ENCODE results near the gene CTTNBP2. TPM values are rescaled to one million over a fixed set of nuclear protein-coding genes. Genes with fewer than 3 reads are reported as not detected.

The CTTNBP2 gene
- total RNA-seq, 1 donor from 2014 or later = 25.0 TPM

DNA sequence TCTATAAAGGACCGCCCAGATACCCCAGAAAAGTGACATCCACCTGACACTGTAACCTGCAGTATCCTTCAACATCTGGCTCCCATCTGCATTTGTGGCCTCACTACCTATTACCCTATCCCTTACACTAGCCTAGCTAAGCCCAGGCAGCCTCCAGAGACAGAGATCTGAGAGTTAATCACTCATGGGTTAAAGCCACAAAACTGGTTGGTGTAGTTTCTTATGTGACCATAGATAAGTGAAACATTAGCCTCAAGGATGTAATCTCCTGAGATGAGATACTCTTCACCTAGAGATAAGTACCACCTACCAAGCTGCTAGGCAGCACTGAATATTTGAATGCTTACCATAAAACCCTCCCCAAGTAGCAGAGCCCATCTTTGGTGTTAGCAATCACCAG lies 35.4 kb downstream of the CTTNBP2 start:
- TF ChIP-seq, protein P1, sequence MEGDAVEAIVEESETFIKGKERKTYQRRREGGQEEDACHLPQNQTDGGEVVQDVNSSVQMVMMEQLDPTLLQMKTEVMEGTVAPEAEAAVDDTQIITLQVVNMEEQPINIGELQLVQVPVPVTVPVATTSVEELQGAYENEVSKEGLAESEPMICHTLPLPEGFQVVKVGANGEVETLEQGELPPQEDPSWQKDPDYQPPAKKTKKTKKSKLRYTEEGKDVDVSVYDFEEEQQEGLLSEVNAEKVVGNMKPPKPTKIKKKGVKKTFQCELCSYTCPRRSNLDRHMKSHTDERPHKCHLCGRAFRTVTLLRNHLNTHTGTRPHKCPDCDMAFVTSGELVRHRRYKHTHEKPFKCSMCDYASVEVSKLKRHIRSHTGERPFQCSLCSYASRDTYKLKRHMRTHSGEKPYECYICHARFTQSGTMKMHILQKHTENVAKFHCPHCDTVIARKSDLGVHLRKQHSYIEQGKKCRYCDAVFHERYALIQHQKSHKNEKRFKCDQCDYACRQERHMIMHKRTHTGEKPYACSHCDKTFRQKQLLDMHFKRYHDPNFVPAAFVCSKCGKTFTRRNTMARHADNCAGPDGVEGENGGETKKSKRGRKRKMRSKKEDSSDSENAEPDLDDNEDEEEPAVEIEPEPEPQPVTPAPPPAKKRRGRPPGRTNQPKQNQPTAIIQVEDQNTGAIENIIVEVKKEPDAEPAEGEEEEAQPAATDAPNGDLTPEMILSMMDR (IDR thresholded peaks at IDR 0.05) = no peak
- TF ChIP-seq POLR2AphosphoS5 (IDR thresholded peaks at IDR 0.05; ENCODE audit: insufficient read depth in 1 of 2, low read depth in 1 of 2) = no peak
- TF ChIP-seq POLR2A (IDR thresholded peaks at IDR 0.05) = no peak
- Histone ChIP-seq H3K36me3 (no peaks in the 10 kb centered on the region), H3K9me3 (no peaks in the 10 kb centered on the region), H3K4me3 (no peak overlapping the region), H3K27ac (no peak overlapping the region), H3K27me3 (no peaks in the 10 kb centered on the region), H3K4me1 (no peaks in the 10 kb centered on the region)
- intact Hi-C loops (cut with DNase I) = no loop called here
- no peak for DNase-seq (ENCODE audit: extremely low spot score in 2 of 2)

DNA sequence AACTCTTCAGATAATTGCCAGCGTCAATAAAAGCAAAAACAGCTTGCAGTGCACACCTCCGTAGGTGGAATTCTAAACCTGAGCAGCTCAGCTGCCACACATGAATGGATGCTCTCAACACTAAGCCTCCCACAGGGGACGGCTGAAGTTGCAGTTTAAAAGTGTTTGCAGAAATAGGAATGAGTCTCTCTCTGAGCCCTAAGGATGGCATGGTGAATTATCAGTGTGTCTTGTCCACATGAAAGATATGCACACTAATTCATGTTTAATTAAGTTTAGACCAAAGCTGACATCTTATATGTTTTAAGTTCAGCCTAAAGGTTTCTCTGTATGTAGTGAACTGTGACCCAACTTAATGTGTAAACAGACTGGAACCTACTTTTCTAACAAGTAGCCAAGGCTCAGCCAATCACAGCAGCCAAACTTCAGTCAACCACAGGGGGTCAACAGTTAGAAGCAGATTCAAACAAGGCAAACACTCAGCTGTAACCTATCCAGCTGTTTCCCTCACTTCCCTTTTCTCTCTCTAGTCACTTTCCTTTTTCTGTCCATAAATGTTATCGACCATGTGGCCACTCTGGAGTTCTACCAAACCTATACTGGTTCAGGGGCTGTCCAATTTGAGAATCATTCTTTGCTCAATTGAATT lies 38.1 kb downstream of the CTTNBP2 start:
- no peak overlapping the region for H3K4me3 ChIP-seq
- H3K9me3 ChIP-seq = no peaks in the 10 kb centered on the region
- H3K4me1 ChIP-seq = peaks cover 13% of the 10 kb centered on the region
- TF ChIP-seq POLR2A (IDR thresholded peaks at IDR 0.05) (no peak), POLR2AphosphoS5 (IDR thresholded peaks at IDR 0.05; ENCODE audit: insufficient read depth in 1 of 2, low read depth in 1 of 2) (no peak)
- TF ChIP-seq, protein P1 (IDR thresholded peaks at IDR 0.05) = no peak
- intact Hi-C loops (cut with DNase I) = no loop called here
- DNase-seq (ENCODE audit: extremely low spot score in 2 of 2) = no peak
- H3K27me3 ChIP-seq = no peaks in the 10 kb centered on the region
- no peaks in the 10 kb centered on the region for H3K36me3 ChIP-seq
- H3K27ac ChIP-seq = no peak overlapping the region

DNA sequence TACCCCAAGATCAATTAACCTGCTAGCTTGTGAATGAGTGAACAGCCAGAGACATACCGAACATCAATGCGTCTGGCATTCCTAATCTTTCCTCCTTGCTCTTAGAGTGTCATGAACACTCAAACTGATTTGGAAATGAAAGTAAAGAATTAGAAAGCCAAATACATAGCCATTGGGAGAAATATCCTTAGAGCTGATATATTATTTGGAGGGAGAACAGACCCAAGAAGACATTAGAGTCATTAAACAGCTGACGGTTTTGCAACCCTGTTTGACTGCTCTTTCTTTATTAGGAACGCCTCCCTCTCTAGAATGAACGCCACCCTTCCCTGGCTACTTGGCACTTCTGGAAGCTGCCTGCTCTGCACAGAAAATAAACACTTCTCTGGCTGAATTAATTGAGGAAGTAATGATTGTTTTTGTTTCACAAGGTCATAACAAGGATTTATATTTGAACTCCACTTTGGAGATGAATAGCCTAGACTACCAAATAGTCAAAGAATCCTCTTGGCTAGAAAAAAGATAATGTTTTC lies 42.8 kb downstream of the CTTNBP2 start:
- no peak for DNase-seq (ENCODE audit: extremely low spot score in 2 of 2)

DNA sequence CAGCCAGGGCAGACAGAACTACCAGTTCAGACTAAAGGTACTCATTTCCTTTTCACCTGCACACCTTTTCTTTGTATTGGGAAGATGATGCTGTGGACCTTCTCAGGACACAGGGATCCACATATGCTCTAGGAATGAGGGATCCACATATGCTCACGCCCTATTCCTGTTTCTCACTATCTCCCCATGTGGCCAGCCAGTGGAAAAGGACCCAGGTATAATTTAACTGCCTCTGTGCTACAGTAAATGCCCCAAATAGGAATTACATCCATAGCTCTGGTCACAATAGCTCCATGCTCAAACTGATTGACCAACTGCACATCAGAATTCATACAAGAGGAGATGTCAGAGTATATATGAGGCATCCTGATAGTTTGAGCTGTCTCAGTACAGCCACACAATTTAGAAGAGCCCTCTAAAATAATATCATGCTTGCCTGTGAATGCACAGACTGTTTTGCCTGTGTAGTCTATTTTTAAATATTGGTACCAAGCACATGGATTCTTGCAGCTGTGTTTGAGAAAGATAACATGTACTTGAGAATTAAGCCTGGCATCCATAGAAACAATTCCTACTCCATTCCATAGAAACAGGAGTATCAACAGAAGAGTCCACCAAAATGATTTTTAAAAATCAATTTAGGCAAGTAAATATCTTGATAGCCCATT lies 43.7 kb downstream of the CTTNBP2 start:
- intact Hi-C loops (cut with DNase I) = no loop called here
- Histone ChIP-seq H3K4me1 (peaks cover 35% of the 10 kb centered on the region), H3K27ac (peak overlapping the region; percentile 30), H3K27me3 (no peaks in the 10 kb centered on the region), H3K4me3 (no peak overlapping the region), H3K9me3 (no peaks in the 10 kb centered on the region), H3K36me3 (no peaks in the 10 kb centered on the region)
- no peak for TF ChIP-seq POLR2A (IDR thresholded peaks at IDR 0.05)
- TF ChIP-seq, protein P1 (IDR thresholded peaks at IDR 0.05) = no peak
- no peak for TF ChIP-seq POLR2AphosphoS5 (IDR thresholded peaks at IDR 0.05; ENCODE audit: insufficient read depth in 1 of 2, low read depth in 1 of 2)
- DNase-seq (ENCODE audit: extremely low spot score in 2 of 2) = no peak

More for the DNA sequence above, 42.8 kb downstream of the CTTNBP2 start:
- peaks cover 35% of the 10 kb centered on the region for H3K4me1 ChIP-seq
- H3K36me3 ChIP-seq = no peaks in the 10 kb centered on the region
- no peaks in the 10 kb centered on the region for H3K27me3 ChIP-seq
- TF ChIP-seq POLR2AphosphoS5 (IDR thresholded peaks at IDR 0.05; ENCODE audit: insufficient read depth in 1 of 2, low read depth in 1 of 2) = peak in 1 of 2 donors; percentile 82
- TF ChIP-seq, protein P1 (IDR thresholded peaks at IDR 0.05) = no peak
- no peak overlapping the region for H3K4me3 ChIP-seq
- intact Hi-C loops (cut with DNase I) = no loop called here
- no peaks in the 10 kb centered on the region for H3K9me3 ChIP-seq
- peak overlapping the region; percentile 30 for H3K27ac ChIP-seq

DNA sequence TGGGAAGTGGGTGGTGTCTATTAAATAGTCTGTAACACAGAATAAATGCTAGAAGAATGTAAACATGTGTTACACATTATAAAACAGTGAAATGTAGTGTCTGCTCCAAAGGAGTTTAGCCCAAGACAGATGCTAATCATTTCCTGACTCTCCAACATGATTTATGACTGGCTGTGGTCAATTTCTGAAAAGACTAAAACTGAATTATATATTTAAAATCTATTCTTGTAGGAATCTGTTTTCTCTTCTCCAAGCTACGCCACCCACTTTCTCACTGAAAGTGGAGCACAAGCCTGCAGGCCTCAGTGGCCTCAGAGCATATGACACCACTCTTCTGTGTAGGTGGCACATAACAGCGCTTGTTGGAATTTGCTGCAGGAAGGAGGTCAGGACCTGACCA lies 44.4 kb downstream of the CTTNBP2 start:
- intact Hi-C loops (cut with DNase I) = no loop called here
- no peak for DNase-seq (ENCODE audit: extremely low spot score in 2 of 2)
- Histone ChIP-seq H3K27ac (no peak overlapping the region), H3K4me3 (no peak overlapping the region), H3K27me3 (no peaks in the 10 kb centered on the region), H3K4me1 (peaks cover 35% of the 10 kb centered on the region), H3K36me3 (no peaks in the 10 kb centered on the region), H3K9me3 (no peaks in the 10 kb centered on the region)
- TF ChIP-seq, protein P1 (IDR thresholded peaks at IDR 0.05) = no peak
- no peak for TF ChIP-seq POLR2A (IDR thresholded peaks at IDR 0.05)
- TF ChIP-seq POLR2AphosphoS5 (IDR thresholded peaks at IDR 0.05; ENCODE audit: insufficient read depth in 1 of 2, low read depth in 1 of 2) = no peak
